ENCODE measurements around the gene GPR32. TPM values are rescaled to one million over a fixed set of nuclear protein-coding genes. Genes with fewer than 3 reads are reported as not detected.
"Not testable (repeated sequence)": the region's sequence is repeated elsewhere in the genome, so short reads cannot be mapped to it uniquely, and the experiment has no call there.

GPR32 gene
- total RNA-seq, 2 experiments from 2014 or later, result not detected

- POLR2A ChIA-PET, result interaction anchor here (1.0 to 1.8 kb wide), 2 partner anchors 8 to 126 kb away, joined by 3 to 9 read pairs; no protein-coding TSS in a partner anchor
- CTCF ChIA-PET, result no interaction called here
Measured at GRCh38 chr19:50795664-50796073, 25.4 kb downstream of the GPR32 start.

GRCh38 chr19:50796128-50796633 lies 25.9 kb downstream of the GPR32 start:
- CTCF ChIA-PET, result interaction anchor here (0.6 to 0.8 kb wide), 2 partner anchors 72 to 1391 kb away, joined by 3 to 5 read pairs; no protein-coding TSS in a partner anchor
- POLR2A ChIA-PET, result interaction anchor here (1.8 kb wide), 1 partner anchor 8 kb away, joined by 9 read pairs; no protein-coding TSS in a partner anchor

GRCh38 chr19:50796634-50797428 lies 26.6 kb downstream of the GPR32 start:
- ChIA-PET POLR2A (no interaction called here), CTCF (interaction anchor here (0.6 to 0.9 kb wide), 3 partner anchors 13 to 1392 kb away, joined by 3 to 5 read pairs (median 3); no protein-coding TSS in a partner anchor)

- CTCF ChIA-PET, result interaction anchor here (0.9 kb wide), 1 partner anchor 13 kb away, joined by 3 read pairs; no protein-coding TSS in a partner anchor
- POLR2A ChIA-PET, result interaction anchor here (0.7 kb wide), 1 partner anchor 49 kb away, joined by 3 read pairs; no protein-coding TSS in a partner anchor
Measured at GRCh38 chr19:50797429-50797780, 27.1 kb downstream of the GPR32 start.

GRCh38 chr19:50797781-50798658 lies 27.8 kb downstream of the GPR32 start:
- ChIA-PET POLR2A (interaction anchor here (0.7 kb wide), 1 partner anchor 50 kb away, joined by 3 read pairs; no protein-coding TSS in a partner anchor), CTCF (no interaction called here)

GRCh38 chr19:50798659-50799546 lies 28.6 kb downstream of the GPR32 start:
- ChIA-PET POLR2A (no interaction called here), CTCF (no interaction called here)

- ChIA-PET CTCF (no interaction called here), POLR2A (no interaction called here)
Measured at GRCh38 chr19:50799547-50799851, 29.2 kb downstream of the GPR32 start.

GRCh38 chr19:50801107-50801506 lies 30.8 kb downstream of the GPR32 start:
- CTCF ChIA-PET, result interaction anchor here (1.1 kb wide), 1 partner anchor 17 kb away, joined by 3 read pairs; no protein-coding TSS in a partner anchor
- POLR2A ChIA-PET, result no interaction called here

GRCh38 chr19:50803633-50804419 lies 33.6 kb downstream of the GPR32 start:
- ChIA-PET POLR2A (interaction anchor here (1.0 to 2.9 kb wide), 3 partner anchors 9 to 14 kb away, joined by 7 to 9 read pairs (median 8); no protein-coding TSS in a partner anchor), CTCF (interaction anchor here (1.9 kb wide), 1 partner anchor 118 kb away, joined by 6 read pairs; no protein-coding TSS in a partner anchor)

- POLR2A ChIA-PET, result interaction anchor here (1.0 to 2.9 kb wide), 3 partner anchors 9 to 13 kb away, joined by 7 to 9 read pairs (median 8); no protein-coding TSS in a partner anchor
- CTCF ChIA-PET, result interaction anchor here (0.7 to 1.9 kb wide), 2 partner anchors 32 to 117 kb away, joined by 3 to 6 read pairs; no protein-coding TSS in a partner anchor
Measured at GRCh38 chr19:50804420-50805272, 34.4 kb downstream of the GPR32 start.

GRCh38 chr19:50808856-50809255 lies 38.6 kb downstream of the GPR32 start:
- ChIA-PET CTCF (no interaction called here), POLR2A (no interaction called here)

- CTCF ChIA-PET, POLR2A ChIA-PET: not testable (repeated sequence)
Measured at GRCh38 chr19:50811622-50812238, 41.5 kb downstream of the GPR32 start.

- ChIA-PET POLR2A (no interaction called here), CTCF (no interaction called here)
Measured at GRCh38 chr19:50812474-50812873, 42.2 kb downstream of the GPR32 start.

- CTCF ChIA-PET, result interaction anchor here (1.2 kb wide), 1 partner anchor 107 kb away, joined by 3 read pairs; no protein-coding TSS in a partner anchor
Measured at GRCh38 chr19:50814883-50815282, 44.6 kb downstream of the GPR32 start.

GRCh38 chr19:50815439-50815838 lies 45.2 kb downstream of the GPR32 start:
- POLR2A ChIA-PET, result interaction anchor here (0.6 to 1.2 kb wide), 2 partner anchors 11 to 26 kb away, joined by 8 to 10 read pairs; no protein-coding TSS in a partner anchor
- CTCF ChIA-PET, result no interaction called here

More at GRCh38 chr19:50814883-50815282, 44.6 kb downstream of the GPR32 start:
- POLR2A ChIA-PET, result no interaction called here
